ENCODE measurements around the gene GRAMD1B. TPM values are rescaled to one million over a fixed set of nuclear protein-coding genes. Genes with fewer than 3 reads are reported as not detected.

GRAMD1B gene
- total and polyA plus RNA-seq, 2 donors (not counting 1 experiment from before 2014, with no cell fraction given): 0.58 to 11.6 TPM

GRCh38 chr11:123421589-123421988 lies 8.5 kb upstream of the GRAMD1B start:
- ChIA-PET CTCF (no interaction called here), POLR2A (no interaction called here)
- Histone ChIP-seq H4K20me1 (ENCODE audit: control insufficient read depth, insufficient read depth, low read length, poor library complexity, severe bottlenecking) (no peaks in the 10 kb centered on the region), H3K27me3 (replicated peaks in 1 of 4; ENCODE audit: control extremely low read depth in 1 of 4, control insufficient read depth in 3 of 4, insufficient read depth in 4 of 4, low read length in 3 of 4) (no peaks in the 10 kb centered on the region), H3K9ac (ENCODE audit: low read length) (no peak overlapping the region), H2AFZ (ENCODE audit: insufficient read depth, low read depth, low read length, poor library complexity, severe bottlenecking) (no peak overlapping the region), H3K4me2 (replicated peaks; ENCODE audit: low read depth, low read length, poor library complexity, severe bottlenecking) (no peak overlapping the region), H3K79me2 (ENCODE audit: control insufficient read depth, insufficient read depth, low read length) (no peaks in the 10 kb centered on the region), H3K4me3 (ENCODE audit: control extremely low read depth in 1 of 5, extremely low read depth in 1 of 5, insufficient read depth in 1 of 5, low read depth in 2 of 5, low read length in 4 of 5) (no peak overlapping the region), H3K4me1 (ENCODE audit: control insufficient read depth in 2 of 2, insufficient read depth in 2 of 2, low read length in 2 of 2) (no peaks in the 10 kb centered on the region), H3K36me3 (replicated peaks in 1 of 2; ENCODE audit: control extremely low read depth in 1 of 2, control insufficient read depth in 1 of 2, extremely low read depth in 1 of 2, insufficient read depth in 2 of 2, low read length in 1 of 2) (no peaks in the 10 kb centered on the region), H3K9me3 (ENCODE audit: control extremely low read depth in 1 of 3, control insufficient read depth in 2 of 3, insufficient read depth in 1 of 3, low read length in 2 of 3) (no peaks in the 10 kb centered on the region), H3K27ac (ENCODE audit: low read length in 2 of 2) (no peak overlapping the region)
- Mint-ChIP-seq H3K27me3 (peaks cover 14% of the 10 kb centered on the region), H3K4me3 (no peak overlapping the region), H3K27ac (no peak overlapping the region), H3K4me1 (no peaks in the 10 kb centered on the region), H3K9me3 (ENCODE audit: insufficient read depth) (no peaks in the 10 kb centered on the region)
- DNase-seq: no peak
- WGBS (ENCODE audit: insufficient coverage): no CpG with 5 or more reads among the region's 1 CpG
- no peak for ATAC-seq (ENCODE audit: low read depth)
- TF ChIP-seq EZH2 (IDR thresholded peaks at IDR 0.05; ENCODE audit: borderline replicate concordance, insufficient read depth, low read depth, low read length, poor library complexity, severe bottlenecking) (no peak), CTCF (IDR thresholded peaks at IDR 0.05) (no peak)
- intact Hi-C loops (cut with micrococcal nuclease): no loop called here

GRCh38 chr11:123425367-123425766 lies 4.7 kb upstream of the GRAMD1B start:
- DNase-seq (no peak), ATAC-seq (ENCODE audit: low read depth) (no peak)
- intact Hi-C loops (cut with micrococcal nuclease): no loop called here
- peaks cover 7% of the 10 kb centered on the region for H3K4me1 Mint-ChIP-seq
- Histone ChIP-seq H3K36me3 (replicated peaks in 1 of 2; ENCODE audit: control extremely low read depth in 1 of 2, control insufficient read depth in 1 of 2, extremely low read depth in 1 of 2, insufficient read depth in 2 of 2, low read length in 1 of 2) (no peaks in the 10 kb centered on the region), H3K27me3 (replicated peaks in 1 of 4; ENCODE audit: control extremely low read depth in 1 of 4, control insufficient read depth in 3 of 4, insufficient read depth in 4 of 4, low read length in 3 of 4) (no peaks in the 10 kb centered on the region), H3K4me3 (ENCODE audit: control extremely low read depth in 1 of 5, extremely low read depth in 1 of 5, insufficient read depth in 1 of 5, low read depth in 2 of 5, low read length in 4 of 5) (no peak overlapping the region), H3K79me2 (ENCODE audit: control insufficient read depth, insufficient read depth, low read length) (no peaks in the 10 kb centered on the region), H3K9ac (ENCODE audit: low read length) (no peak overlapping the region), H3K4me1 (ENCODE audit: control insufficient read depth in 2 of 2, insufficient read depth in 2 of 2, low read length in 2 of 2) (no peaks in the 10 kb centered on the region), H4K20me1 (ENCODE audit: control insufficient read depth, insufficient read depth, low read length, poor library complexity, severe bottlenecking) (no peaks in the 10 kb centered on the region), H3K27ac (ENCODE audit: low read length in 2 of 2) (no peak overlapping the region), H3K9me3 (ENCODE audit: control extremely low read depth in 1 of 3, control insufficient read depth in 2 of 3, insufficient read depth in 1 of 3, low read length in 2 of 3) (no peaks in the 10 kb centered on the region), H3K4me2 (replicated peaks; ENCODE audit: low read depth, low read length, poor library complexity, severe bottlenecking) (no peak overlapping the region), H2AFZ (ENCODE audit: insufficient read depth, low read depth, low read length, poor library complexity, severe bottlenecking) (no peak overlapping the region)
- no peaks in the 10 kb centered on the region for H3K9me3 Mint-ChIP-seq (ENCODE audit: insufficient read depth)
- CTCF ChIA-PET: interaction anchor here (1.4 kb wide), 1 partner anchor 18 kb away, joined by 3 read pairs; no protein-coding TSS in a partner anchor
- no peak overlapping the region for H3K4me3 Mint-ChIP-seq
- 96% methylated on average over 3 of the region's 4 CpGs for WGBS (ENCODE audit: insufficient coverage)
- H3K27me3 Mint-ChIP-seq: peaks cover 31% of the 10 kb centered on the region
- TF ChIP-seq EZH2 (IDR thresholded peaks at IDR 0.05; ENCODE audit: borderline replicate concordance, insufficient read depth, low read depth, low read length, poor library complexity, severe bottlenecking): no peak
- no peak for TF ChIP-seq CTCF (IDR thresholded peaks at IDR 0.05)
- POLR2A ChIA-PET: no interaction called here
- no peak overlapping the region for H3K27ac Mint-ChIP-seq
